SKM-1 (cell line): ENCODE results near the gene SREBF2.
"Not testable (repeated sequence)": the region's sequence is repeated elsewhere in the genome, so short reads cannot be mapped to it uniquely, and the experiment has no call there.

Experiments used
- DNase-seq: peaks from one replicate; lab custom pipeline; 2025; ENCODE audit not compliant: unreplicated experiment; lab: John Stamatoyannopoulos, UW

SREBF2 gene

GRCh38 chr22:41939981-41940831, 107.3 kb downstream of the SREBF2 start:
- DNase-seq: no peak

- DNase-seq: peak; percentile 34
Observed at GRCh38 chr22:41940832-41941765, 108.2 kb downstream of the SREBF2 start.

GRCh38 chr22:41943661-41944209, 110.8 kb downstream of the SREBF2 start:
- DNase-seq: no peak

- DNase-seq: peak; percentile 96
Observed at GRCh38 chr22:41946629-41947423, 113.9 kb downstream of the SREBF2 start, which contains the start of gene CENPM. CENPM (minus strand) TSS chr22:41947152; CDS start chr22:41947076, 76 bp downstream.

- no peak for DNase-seq
Observed at GRCh38 chr22:41947424-41948080, 114.6 kb downstream of the SREBF2 start.

GRCh38 chr22:41948142-41948541, 115.2 kb downstream of the SREBF2 start:
- DNase-seq: no peak

GRCh38 chr22:41948928-41949296, 116.0 kb downstream of the SREBF2 start:
- not testable (repeated sequence) for DNase-seq

- DNase-seq: no peak
Observed at GRCh38 chr22:41949297-41949965, 116.5 kb downstream of the SREBF2 start.

- DNase-seq: no peak
Observed at GRCh38 chr22:41951898-41952474, 119.1 kb downstream of the SREBF2 start, which contains the start of gene SMIM45. SMIM45 (plus strand) TSS chr22:41952150.

GRCh38 chr22:41952713-41953112, 119.8 kb downstream of the SREBF2 start:
- DNase-seq: no peak
